NOMO-1 (cell line): ENCODE results near the gene SSBP4.

Experiments
- DNase-seq, 2 experiments: peaks; one replicate each; lab custom pipeline; 2025; ENCODE audit not compliant: unreplicated experiment in 2 of 2; lab: John Stamatoyannopoulos, UW

The SSBP4 gene

DNA sequence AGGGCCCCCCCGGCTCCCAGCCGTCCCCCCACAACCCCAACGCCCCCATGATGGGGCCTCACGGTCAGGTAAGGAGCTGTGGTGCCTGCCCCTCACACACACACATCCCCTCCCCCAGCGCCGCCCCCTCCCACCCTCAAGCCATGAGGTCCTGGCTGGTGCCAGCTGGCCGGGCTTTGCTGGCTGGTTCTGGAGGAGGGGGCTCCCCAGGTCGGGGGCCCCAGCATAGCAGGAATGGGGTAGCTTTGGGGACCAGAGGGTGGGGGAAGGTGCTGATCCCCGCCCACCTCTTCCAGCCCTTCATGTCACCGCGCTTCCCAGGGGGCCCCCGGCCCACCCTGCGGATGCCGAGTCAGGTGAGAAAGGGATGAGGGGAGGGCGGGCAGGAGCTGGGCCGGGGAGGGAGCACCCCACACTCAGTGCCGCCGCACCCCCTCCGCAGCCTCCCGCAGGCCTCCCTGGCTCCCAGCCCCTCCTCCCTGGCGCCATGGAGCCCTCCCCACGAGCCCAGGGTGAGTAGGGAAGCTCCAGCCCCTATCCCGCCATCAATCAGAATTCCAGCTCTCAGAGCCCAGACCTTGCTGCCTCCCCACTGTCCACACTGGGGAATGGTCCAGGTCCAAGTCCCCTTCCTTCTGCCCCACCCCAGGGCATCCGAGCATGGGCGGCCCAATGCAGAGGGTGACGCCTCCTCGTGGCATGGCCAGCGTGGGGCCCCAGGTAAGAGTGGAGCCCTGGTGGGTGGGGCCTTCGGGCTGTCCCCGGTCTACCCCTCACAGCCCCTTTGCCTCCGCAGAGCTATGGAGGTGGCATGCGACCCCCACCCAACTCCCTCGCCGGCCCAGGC lies 12.4 kb downstream of the SSBP4 start:
- DNase-seq, result no peak

DNA sequence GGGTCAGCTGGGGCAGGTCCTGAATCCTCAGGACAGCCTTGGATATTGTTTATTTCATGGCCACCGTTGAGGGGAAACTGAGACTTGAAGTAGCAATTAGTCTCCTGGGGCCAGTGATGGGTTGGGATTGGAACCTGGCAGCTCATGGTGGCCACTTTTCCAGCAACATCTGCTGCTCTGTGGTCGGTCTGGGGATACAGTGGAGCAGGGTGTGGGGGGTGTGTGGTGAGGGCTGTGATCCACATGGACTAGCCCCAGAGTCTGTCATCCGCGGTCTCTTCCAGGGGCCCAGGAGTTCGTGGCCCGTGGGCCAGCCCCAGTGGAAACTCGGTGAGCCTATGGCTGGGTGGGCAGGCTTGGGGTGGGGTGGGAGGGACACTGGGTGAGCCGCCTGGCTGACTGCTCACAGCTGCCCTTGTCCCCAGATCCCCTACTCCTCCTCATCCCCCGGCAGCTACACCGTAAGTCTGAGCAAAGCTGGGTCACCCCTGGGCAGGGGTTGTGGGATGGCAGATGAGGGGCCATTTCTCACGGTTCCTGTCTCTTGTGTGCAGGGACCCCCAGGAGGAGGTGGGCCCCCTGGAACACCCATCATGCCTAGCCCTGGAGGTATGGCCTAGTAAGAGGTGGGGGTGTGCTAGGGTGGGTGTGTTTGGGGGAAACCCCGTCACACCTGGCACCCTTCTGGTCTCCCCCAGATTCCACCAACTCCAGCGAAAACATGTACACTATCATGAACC lies 13.2 kb downstream of the SSBP4 start:
- no peak for DNase-seq

DNA sequence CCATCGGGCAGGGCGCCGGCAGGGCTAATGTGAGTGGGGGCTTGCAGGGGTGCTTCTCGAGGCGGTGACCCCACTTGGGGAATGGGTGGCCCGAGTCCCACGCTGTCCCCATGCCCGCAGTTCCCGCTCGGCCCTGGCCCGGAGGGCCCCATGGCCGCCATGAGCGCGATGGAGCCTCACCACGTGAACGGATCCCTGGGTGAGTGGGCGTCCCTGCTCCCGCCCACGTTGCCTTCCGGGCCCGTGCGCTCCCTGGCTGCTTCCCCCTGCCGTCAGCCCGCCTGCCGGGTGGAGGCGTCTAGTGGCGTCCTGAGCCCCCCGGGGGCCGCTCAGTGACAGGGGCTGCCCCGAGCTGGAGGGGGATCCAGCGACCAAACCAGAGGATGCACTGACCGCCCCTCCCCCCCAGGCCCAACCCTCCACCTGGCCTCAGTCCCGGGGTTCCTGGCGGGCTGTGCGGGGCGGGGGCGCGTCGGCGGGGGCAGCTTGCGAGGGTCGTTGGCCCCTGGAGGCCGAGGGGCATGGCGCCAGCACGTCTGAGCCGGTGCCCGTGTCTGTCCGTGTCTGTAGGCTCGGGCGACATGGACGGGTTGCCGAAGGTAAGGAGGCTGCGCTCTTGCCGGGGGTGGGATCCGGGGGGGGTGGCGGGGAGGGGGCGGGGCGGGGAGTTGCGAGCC lies 14.0 kb downstream of the SSBP4 start:
- no peak for DNase-seq

DNA sequence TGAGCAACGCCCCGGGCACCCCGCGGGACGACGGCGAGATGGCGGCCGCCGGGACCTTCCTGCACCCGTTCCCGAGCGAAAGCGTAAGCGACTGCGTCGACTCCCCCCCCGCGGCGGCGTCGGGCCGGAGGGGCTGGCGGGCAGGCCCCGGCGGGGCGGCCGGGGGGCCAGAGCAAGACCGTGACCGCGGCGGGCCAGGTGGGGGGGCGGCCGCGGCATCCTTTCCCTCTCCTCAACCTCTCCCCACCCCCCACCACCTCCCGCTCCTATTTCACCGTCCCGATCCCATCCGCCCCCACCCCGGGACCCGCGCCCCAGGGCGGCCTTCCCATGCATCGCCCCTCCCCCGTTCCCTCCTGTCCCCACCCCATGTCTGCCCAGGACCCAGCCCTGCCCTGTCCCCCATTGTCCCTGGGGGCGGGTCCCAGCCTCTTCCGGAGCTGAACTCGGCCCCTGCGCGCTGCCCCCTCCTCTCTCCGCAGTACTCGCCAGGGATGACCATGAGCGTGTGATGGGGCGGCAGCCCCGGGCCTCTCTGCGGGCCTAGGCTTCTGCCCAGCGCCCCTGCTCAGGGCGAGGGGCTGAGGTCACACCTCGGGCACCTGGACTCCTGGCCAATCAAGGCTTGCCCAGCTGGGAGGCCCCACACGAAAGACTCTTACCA lies 14.7 kb downstream of the SSBP4 start:
- no peak for DNase-seq

DNA sequence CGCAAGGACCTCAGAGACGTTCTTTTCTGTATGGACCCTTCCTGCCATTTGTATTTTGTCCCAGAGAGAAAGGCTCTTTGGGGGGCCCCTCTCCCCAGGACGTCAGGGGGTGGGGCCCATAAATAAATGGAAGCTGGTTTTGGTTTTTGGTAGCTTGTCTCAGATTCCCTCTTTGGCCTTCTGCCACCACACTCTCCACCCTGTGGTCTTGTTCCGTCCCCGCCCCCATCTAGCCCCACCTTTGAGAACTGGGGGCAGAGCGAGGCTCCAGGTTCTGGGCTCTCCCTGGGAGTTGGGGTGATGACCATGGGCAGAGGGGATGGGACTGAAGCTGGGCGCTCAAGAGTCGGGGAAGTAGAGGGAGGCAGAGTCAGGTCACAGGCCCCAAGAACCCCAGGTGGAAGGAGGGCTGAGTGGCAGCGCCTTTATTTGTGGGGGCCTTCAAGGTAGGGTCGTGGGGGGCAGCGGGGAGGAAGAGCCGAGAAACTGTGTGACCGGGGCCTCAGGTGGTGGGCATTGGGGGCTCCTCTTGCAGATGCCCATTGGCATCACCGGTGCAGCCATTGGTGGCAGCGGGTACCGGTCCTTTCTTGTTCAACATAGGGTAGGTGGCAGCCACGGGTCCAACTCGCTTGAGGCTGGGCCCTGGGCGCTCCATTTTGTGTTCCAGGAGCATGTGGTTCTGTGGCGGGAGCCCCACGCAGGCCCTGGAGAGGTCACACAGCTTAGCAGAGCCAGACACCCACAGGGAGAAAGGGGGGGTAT lies 15.4 kb downstream of the SSBP4 start:
- no peak for DNase-seq

DNA sequence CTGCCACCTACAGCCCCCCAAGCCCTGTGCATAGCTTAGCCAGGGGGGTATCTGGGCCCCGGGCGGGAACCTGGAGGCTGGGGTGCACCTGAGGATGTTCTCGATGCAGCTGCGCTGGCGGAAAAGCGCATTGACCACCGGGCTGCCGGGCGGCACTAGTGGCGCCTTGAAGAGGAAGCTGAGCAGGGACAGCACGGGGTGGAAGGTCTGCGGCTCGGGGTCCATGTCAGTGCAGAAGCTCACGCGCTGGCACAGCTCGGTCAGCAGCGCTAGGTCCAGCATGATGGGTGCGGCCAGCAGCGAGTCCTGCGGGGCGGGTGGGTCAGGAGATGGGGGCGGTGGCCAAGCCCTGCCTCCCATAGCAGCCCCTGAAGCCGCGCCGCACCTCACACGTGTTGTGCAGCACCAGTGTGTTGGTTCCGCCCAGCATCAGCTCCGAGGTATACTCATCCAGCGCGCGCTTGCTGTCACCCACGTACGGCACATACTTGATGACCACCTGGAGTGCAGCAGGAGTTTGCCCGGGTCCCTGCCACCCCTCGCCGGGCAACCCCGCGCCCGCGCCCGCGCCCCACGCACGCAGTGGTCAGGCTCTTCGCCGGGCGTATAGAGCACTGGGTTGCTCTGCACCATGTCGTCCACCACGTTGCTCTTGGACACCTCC lies 16.1 kb downstream of the SSBP4 start:
- no peak for DNase-seq

DNA sequence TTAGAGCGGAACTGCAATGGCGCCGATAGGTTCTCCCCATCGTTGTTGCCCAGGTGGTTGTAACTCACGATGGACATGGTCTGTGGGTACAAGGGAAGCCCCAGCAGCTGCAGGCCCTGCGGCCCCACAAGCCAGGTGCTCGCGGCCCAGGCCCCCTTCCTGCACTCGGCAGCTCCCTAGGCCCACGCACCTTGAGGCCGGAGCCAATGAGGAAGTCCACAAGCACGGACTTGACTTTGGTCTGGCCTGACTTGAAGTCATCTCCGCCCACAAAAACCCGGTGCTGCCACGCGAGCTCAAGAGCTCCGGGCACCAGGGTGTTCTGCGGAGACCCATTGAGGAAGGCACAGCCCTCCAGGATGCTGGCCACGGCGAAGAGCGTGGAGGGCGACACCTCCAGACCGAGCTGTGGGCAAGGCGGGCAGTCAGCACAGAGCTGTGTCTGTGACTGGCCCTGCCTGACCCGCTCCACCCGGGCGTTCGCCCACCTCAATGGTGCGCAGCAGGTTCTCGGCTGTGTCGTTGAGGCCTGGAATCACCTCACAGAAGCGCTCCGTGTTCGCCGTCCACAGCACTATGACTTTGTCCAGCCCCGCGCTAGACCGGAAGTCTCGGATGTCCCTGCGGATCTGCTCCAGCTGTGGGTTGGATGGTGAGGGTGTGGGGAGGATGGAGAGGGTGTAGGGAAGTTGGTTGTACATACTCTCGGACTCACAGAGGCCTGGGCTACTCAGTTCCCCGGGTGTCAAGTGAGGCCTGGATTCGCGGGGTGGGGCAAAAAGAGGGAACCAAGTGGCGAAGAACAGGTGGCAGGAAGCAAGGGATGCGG lies 16.9 kb downstream of the SSBP4 start:
- DNase-seq, result no peak

DNA sequence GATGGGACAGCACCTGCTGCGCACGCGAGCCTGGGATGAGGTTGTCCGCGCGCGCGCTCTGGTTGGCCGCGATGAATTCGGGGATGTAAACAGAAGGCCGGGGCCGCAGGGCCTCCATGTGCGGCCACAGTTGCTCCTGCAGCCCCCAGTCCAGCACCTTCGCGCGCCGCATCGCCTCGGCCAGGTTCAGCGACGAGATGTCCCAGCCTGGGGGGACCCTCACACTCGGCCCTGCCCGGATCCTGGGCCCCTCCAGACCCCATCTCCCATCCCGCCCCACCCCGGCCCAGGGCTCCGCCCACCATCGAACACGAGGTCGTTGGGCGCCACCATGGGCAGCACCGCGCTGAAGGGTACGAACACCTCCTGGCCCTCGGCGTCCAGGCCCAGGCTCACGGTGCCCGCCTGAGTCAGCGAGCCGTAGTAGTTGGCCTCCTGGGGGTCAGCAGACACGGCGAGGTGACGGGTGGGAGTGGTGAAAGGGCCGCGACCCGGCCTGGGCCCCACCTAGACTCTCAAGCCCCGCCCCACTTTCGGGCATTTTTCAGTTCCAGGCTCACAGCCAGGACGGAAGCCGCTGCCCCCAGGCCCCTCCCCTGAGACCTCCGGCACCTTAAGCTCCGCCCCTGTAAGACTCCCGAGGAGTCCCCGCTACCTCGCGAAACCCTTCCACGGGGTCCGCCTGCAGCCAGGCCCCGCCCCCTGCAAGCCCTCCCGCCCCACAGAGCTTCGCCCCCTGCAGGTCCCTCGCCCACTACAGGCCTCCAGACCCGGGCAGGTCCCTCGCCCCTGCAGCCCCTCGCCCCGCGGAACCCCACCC lies 17.7 kb downstream of the SSBP4 start:
- peak; percentile 54 to 61 for DNase-seq

DNA sequence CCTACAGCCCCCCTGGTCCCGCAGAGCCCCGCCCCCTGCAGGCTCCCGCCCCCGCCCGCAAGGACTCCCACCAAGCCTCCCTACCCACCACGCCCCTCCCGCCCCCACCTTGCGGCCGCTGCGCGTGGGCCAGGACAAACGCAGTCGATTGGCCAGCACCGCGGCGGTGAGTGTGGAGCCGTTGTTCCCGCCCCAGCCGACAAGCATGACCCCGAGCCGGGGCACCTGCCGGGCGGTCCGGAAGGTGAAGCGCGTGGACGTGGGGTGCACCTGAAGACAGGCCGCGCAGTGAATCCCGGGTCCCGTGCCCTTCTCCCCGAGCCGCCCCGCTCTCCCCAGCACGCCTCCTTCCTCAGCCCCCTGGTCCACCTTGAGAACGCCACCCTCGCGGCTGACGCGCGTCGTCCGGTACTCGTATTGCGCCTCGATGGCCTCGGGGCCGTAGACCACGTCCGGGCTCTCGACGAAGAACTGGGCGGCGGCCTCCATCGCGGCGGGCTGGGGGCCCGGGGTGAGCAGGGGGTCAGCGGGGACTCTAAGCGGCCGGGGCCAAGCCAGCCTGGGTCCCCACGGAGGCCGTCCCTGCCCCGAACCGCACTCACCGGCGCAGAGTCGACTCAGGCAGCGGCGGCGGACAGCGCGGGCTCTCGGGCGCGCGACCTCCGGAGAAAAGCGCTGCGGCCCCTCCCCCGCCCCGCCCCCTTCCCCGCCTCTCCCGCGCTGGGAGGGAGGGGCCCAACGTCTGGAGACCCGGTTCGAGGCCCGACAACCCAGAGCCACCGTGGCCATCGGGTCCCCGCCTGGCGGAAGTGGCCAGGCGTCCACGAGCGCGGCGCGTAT lies 18.5 kb downstream of the SSBP4 start, which contains the start of gene ISYNA1:
TSS of gene ISYNA1 (minus strand) at position 643 of the 840 bp plus-strand sequence. CDS start at position 489, 154 bp downstream.
- peak in 1 of 2 experiments; percentile 11 for DNase-seq

DNA sequence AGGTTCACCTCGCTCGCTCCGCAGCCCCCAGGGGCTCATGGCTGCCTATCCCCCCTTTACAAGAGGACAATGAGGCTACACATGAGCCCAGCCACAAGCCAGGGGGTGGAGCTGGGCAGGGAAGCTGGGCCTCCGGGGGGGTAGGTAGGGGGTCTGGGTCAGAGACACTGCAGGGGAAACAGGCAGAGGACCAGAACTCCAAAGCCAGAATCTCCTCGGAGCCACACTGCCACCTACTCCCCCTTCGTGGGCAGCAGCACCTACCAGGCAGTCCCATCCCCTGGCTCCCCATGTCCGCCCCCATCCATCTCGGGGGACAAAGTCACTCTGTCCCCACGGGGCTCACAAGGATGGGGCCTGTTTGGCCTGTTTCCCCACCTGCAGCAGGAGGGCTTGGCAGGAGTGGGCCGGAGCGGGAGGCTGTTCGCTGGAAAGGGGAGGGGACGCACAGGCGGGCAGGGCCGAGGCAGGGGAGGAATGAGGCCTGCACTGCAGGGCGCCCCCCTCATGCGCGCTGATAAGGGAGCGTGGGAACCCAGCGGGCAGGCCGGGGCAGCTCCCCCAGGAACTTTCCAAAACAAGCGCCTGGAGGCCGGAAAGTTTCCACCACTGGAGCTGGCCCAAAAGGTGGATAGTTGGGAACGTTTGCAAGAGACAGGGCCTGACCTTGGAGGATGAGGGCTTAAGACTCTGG lies 19.3 kb downstream of the SSBP4 start:
- no peak for DNase-seq

DNA sequence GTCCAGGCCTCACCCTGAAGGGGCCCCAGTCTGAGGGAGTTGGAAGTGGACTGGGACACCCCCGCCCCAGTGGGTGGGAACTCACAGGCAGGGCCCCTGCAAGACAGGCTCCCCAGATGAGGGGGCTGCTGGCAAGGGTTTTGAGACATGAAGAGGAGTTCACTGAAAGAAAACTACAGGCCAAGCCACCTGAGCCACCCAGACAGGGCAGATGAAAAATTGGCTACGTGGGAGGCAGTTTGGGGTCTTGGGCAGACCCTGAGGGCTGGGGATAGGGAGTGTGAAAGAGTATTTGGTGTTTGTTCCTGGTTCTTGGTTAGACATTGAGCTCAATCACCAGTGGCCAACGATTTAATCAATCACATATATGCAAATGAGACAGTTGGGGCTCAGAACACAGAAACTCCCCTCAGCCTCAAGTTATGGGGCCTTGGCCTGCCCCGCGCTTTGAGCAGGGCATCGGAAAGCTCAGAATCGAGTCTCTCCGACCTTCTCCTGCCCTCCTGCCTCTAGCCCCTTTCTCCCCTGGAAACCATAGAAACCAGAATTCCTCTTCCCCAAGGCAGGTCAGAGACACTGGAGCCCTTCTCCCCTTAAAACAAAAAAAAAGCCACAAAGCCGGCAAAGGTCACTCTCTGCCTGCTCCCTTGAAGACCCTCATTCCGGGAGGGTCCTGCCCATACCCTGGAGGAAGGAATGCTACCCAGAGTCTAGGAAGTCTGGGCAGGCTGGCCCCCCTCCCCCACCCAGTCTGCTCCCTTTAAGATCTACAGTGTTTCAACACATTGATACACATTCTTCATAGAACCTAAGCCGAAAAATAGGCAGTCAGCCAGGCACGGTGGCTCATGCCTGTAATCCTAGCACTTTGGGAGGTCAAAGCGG lies 20.1 kb downstream of the SSBP4 start:
- DNase-seq, result peak in 1 of 2 experiments; percentile 4

DNA sequence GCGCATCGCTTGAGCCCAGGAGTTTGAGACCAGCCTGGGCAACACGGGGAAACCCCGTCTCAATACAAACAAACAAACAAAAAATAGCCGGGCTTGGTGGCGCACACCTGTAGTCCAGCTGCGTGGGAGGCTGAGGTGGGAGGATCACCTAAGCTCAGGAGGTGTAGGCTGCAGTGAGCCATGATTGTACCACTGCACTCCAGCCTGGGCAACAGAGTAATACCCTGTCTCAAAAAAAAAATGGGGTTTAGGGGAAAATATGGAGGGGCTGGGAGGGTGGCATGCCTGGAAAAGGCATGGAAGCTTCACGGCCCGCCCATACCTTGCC lies 20.7 kb downstream of the SSBP4 start:
- no peak for DNase-seq

DNA sequence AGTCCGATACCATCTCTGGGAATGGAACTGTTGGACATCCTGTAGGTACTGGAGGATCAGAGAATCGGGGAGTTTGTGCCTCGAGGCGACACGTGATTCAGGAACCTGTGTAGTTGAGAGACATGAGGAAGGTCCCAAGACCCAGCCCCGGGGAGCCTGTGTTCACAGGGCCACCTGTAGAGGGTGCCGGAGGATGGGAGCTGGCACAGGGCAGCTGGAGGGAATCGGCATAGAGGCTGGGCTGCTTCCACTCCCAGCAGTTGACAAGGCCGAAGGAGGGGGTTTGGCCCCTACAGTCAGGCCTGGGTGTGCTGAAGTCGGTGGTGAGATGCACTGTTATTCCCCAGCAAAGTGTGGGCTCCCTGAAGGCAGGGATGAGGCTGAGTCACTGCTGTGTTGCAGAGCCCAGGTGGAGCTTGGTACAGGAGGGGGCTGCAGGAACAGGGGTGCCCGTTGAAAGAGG lies 21.2 kb downstream of the SSBP4 start:
- DNase-seq, result peak in 1 of 2 experiments; percentile 1

DNA sequence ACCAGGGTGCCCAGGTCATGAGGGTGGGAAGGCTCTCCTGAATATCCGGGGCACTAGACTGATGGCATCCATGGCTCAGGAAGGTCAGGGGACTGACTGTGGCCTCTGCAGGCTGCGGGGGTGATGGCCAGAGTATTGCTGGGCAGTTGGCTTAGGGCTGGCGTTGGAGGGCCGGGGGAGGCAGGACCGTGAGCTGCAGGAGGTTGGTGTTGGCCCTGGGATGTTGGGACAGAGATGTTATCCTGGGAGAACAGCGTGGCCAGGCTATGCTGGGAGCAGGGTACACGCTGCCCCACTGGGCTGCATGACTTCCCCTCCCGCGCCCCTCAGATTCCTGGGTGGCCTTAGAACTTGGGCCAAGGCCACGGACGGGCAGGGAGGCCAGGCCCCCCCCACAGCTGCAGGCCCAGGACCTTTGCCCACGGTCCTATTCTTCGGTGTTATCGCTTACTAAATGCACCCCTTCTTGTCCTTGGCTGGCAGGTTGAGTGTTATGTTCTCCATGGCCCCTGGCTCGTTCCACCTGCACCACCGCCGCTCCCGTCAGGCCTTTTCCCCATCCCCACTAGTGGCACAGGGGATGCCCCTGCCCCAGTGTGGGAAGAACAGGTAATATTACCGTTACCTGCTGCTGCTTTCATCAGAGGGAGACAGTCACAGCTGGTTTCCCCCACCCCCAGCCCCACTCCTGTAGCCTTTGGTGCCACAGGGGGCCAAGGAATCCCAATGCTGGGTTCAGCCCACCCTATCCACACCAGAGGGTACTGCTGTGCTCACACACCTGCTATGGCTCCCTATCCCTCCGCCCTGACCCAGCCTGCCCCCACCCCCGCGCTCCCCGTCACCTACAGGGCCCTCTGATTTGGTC lies 22.0 kb downstream of the SSBP4 start:
- no peak for DNase-seq
